KMS-11 (cell line): ENCODE measurements around the gene FFAR1.

Experiments
- H2AFZ ChIP-seq: fragments of 200-600 bp; sonication (generic); 2 replicates; pipeline ENCODE4 v1.6.1; 2016; ENCODE audit warnings: antibody characterized with exemption, mixed run types, low read depth
- H3K27ac ChIP-seq: fragments of 200-600 bp; sonication (generic); 2 replicates; pipeline ENCODE4 v1.6.1; 2016; ENCODE audit warnings: mild to moderate bottlenecking, mixed run types
- H3K27me3 ChIP-seq: fragments of 200-600 bp; sonication (generic); 2 replicates; pipeline ENCODE4 v1.6.1; 2017; ENCODE audit warnings: mild to moderate bottlenecking, low read depth, mixed run types, moderate library complexity; ENCODE audit not compliant: insufficient read depth
- H3K36me3 ChIP-seq: fragments of 200-600 bp; sonication (generic); 2 replicates; pipeline ENCODE4 v1.6.1; 2017; ENCODE audit warnings: mild to moderate bottlenecking, mixed run types; ENCODE audit not compliant: insufficient read depth
- H3K4me1 ChIP-seq: fragments of 200-600 bp; sonication (generic); 2 replicates; pipeline ENCODE4 v1.6.1; 2016; ENCODE audit warnings: mild to moderate bottlenecking, low read depth, mixed run types; ENCODE audit not compliant: poor library complexity, severe bottlenecking
- H3K4me2 ChIP-seq: fragments of 200-600 bp; sonication (generic); 2 replicates; pipeline ENCODE4 v1.7.0; 2016; ENCODE audit warnings: mild to moderate bottlenecking, mixed run types
- H3K4me3 ChIP-seq: fragments of 200-600 bp; sonication (generic); IDR thresholded peaks from 2 replicates; pipeline ENCODE4 v1.6.1; 2017; ENCODE audit warnings: low read depth, low read length, mixed read lengths; ENCODE audit not compliant: insufficient read depth
- H3K79me2 ChIP-seq: fragments of 200-600 bp; sonication (generic); 2 replicates; pipeline ENCODE4 v1.6.1; 2016; ENCODE audit warnings: low read depth, mixed run types; ENCODE audit not compliant: insufficient read depth
- H3K9ac ChIP-seq: fragments of 200-600 bp; sonication (generic); 2 replicates; pipeline ENCODE4 v1.6.1; 2016; ENCODE audit warnings: mild to moderate bottlenecking, mixed run types
- H4K20me1 ChIP-seq: fragments of 200-600 bp; sonication (generic); 2 replicates; pipeline ENCODE4 v1.6.1; 2016; ENCODE audit warnings: mild to moderate bottlenecking, mixed run types; ENCODE audit not compliant: insufficient read depth
- CTCF ChIP-seq: fragments of 200-600 bp; sonication (generic); conservative IDR thresholded peaks from 2 replicates; pipeline ENCODE4 v1.6.1; 2017; ENCODE audit warnings: low read depth, mild to moderate bottlenecking, antibody characterized with exemption, low read length, moderate library complexity, mixed read lengths

FFAR1 gene

GRCh38 chr19:35332817-35333216 lies 14.9 kb upstream of the FFAR1 start:
- H3K4me1 ChIP-seq: no peaks in the 10 kb centered on the region
- H3K27ac ChIP-seq: no peak overlapping the region
- TF ChIP-seq CTCF: no peak

GRCh38 chr19:35334144-35334753 lies 13.5 kb upstream of the FFAR1 start:
- no peak overlapping the region for H2AFZ ChIP-seq
- no peak overlapping the region for H3K4me3 ChIP-seq
- H3K79me2 ChIP-seq: no peaks in the 10 kb centered on the region
- no peaks in the 10 kb centered on the region for H3K36me3 ChIP-seq
- H3K4me1 ChIP-seq: no peaks in the 10 kb centered on the region
- H3K9ac ChIP-seq: no peak overlapping the region
- no peak for TF ChIP-seq CTCF
- H3K27ac ChIP-seq: no peak overlapping the region
- H3K4me2 ChIP-seq: no peak overlapping the region
- H3K27me3 ChIP-seq: peaks cover 65% of the 10 kb centered on the region
- H4K20me1 ChIP-seq: no peaks in the 10 kb centered on the region

More at GRCh38 chr19:35332817-35333216, 14.9 kb upstream of the FFAR1 start:
- no peak overlapping the region for H3K4me3 ChIP-seq
- no peak overlapping the region for H3K9ac ChIP-seq
- H3K79me2 ChIP-seq: no peaks in the 10 kb centered on the region
- no peak overlapping the region for H3K4me2 ChIP-seq
- H3K27me3 ChIP-seq: peaks cover 58% of the 10 kb centered on the region
- H4K20me1 ChIP-seq: no peaks in the 10 kb centered on the region
- no peaks in the 10 kb centered on the region for H3K36me3 ChIP-seq
- H2AFZ ChIP-seq: no peak overlapping the region

DNA sequence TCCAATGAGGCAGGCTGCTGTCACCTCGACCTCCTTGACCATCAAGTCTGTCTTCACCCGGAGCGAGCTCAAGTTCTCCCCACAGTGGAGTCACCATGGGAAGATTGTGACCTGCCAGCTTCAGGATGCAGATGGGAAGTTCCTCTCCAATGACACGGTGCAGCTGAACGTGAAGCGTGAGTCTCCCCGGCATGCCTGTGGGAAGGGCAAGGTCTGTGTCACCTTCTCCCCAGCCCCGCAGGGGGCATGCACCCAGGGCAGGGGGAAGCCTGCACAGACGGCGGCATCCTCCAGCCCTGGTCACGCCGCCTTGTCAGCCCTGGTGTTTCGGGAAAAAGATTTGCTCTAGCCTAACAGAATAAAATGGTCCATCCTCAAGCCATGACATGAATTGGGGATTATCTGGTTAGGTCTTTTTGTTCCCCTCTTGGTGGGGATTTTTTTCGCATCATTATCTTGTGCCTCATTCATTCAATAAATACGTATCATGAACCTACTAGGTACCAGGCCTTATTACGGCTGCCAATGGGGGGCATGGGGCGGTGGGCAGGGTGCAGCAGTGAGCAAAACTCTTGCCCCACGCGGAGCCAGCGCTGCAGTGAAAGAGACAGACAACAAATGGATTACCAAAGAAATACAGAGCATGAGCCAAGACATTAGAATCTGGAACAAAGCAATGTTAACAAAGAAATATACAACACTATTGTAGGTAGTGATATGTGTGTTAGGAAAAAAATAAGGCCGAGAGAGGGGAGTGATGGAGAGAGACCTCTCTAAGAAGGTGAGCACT lies 11.3 kb upstream of the FFAR1 start:
- no peaks in the 10 kb centered on the region for H3K79me2 ChIP-seq
- no peak overlapping the region for H3K9ac ChIP-seq
- peaks cover 67% of the 10 kb centered on the region for H3K27me3 ChIP-seq
- no peaks in the 10 kb centered on the region for H4K20me1 ChIP-seq
- H3K4me2 ChIP-seq: no peak overlapping the region
- no peaks in the 10 kb centered on the region for H3K4me1 ChIP-seq
- TF ChIP-seq CTCF: no peak
- no peaks in the 10 kb centered on the region for H3K36me3 ChIP-seq
- no peak overlapping the region for H2AFZ ChIP-seq
- no peak overlapping the region for H3K4me3 ChIP-seq
- no peak overlapping the region for H3K27ac ChIP-seq

DNA sequence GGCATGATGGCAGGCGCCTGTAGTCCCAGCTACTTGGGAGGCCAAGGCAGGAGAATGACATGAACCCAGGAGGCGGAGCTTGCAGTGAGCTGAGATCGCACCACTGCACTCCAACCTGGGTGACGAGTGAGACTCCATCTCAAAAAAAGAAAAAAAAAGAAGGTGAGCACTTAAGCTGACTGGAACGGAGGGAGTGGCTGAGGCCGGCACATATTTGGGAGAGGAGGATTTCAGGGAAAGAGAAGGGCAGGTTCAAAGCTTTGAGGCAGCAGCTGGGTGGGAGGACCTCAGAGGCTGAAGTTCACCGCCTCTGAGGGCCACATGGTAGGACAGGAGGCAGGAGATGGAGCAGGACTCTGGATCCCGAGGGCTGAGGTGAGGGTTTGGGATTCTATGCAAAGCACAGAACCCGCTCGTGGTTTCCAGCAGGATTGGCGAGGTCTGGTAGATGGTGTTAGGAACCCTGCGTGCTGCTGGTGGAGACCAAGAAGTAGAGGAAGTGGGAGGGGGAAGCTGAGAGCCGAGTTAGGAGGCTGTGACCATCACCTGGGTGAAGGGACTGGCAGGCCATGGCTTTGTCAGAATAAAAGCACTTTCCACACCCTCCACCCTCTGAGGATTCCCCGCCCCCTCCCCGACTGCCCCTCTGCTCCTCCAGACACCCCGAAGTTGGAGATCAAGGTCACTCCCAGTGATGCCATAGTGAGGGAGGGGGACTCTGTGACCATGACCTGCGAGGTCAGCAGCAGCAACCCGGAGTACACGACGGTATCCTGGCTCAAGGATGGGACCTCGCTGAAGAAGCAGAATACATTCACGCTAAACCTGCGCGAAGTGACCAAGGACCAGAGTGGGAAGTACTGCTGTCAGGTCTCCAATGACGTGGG lies 10.4 kb upstream of the FFAR1 start:
- H3K79me2 ChIP-seq: no peaks in the 10 kb centered on the region
- no peaks in the 10 kb centered on the region for H3K36me3 ChIP-seq
- peaks cover 67% of the 10 kb centered on the region for H3K27me3 ChIP-seq
- no peak overlapping the region for H3K9ac ChIP-seq
- H3K4me3 ChIP-seq: no peak overlapping the region
- no peak for TF ChIP-seq CTCF
- H3K27ac ChIP-seq: no peak overlapping the region
- no peaks in the 10 kb centered on the region for H3K4me1 ChIP-seq
- no peak overlapping the region for H3K4me2 ChIP-seq
- H2AFZ ChIP-seq: no peak overlapping the region
- no peaks in the 10 kb centered on the region for H4K20me1 ChIP-seq
